ENCODE results near the gene SLC22A4.

Gene SLC22A4

DNA sequence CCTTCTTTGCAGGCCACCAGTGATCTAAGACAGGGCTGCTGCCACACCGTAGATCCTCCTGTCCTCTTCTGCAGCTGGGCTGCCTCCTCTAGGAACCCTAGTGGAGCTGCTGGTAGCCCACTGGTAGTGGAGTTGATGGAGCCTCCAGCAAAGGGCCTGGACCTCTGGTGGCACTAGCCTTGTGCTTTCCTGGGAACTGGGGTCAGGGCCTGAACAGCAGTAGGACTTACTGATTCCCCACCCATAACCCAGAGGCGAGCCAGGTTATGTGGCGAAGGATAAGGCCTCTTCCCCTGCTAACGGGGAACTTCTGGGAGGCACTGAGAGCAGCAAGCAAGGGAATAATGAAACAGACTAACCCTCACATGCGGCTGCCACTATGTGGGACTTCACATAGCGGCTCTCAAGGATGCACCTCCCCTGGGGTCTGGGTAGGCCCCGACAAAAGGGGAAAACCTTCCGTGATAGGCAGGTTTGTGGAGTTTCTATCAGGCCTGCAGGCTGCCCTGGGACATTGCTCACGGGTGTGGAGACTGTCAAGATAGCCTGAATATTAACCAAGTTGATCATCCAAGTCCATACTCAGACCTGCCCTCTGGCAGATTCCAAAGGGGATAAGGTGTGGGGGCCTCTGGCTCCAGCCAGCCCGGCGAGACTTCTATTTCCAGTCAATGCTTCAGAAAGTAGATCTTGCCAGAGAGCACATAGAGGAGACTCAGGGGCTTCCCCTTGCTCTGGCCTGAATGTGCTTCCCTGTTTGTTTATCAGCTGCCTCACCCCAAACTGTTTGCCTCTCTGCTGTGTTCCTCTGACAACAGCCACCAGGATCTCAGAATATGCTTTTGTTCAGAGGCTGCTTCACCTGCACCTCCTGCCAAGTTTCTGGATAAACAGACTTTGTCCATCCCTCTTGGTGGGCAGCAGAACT, 7.4 kb downstream of the SLC22A4 start:
- DNase-seq = no peak

DNA sequence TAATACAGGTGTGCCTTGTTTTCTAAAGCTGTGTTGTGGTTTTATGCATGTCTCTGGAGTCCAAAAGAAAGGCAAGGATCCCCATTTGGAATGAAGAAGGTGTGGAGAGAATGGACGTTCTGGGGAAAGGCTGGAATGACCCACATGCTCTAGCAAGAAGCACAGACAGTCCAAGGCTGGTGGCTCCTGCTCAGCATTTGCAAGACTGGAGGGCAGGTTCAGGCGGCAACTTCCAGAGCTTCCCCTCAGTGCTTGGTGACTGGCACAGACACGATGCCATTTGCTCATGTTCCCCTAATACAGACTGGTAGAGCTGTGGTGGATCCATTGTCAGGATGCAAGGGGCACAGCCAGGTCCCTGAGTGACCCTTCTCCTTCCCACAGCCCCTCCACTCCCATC, 8.2 kb downstream of the SLC22A4 start:
- DNase-seq = no peak

DNA sequence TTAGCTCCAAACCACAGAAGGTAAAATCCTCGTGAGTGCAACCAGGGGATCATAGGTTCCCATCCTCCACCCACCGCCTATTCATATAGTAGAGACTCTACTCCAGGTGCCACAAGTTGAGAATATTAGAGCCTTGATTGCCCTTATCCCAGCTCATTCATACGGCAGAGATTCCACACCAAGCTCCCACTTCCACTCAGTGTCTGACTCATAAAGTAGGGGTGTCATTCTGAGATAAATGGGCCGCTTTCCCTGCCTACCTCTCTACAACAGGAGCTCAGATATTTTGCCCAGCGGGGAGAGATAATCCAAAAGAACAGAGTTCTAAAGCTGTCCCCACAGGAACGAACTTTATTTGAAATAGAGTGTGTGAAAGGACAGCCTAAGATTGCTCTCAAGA, 9.4 kb downstream of the SLC22A4 start:
- DNase-seq = no peak

DNA sequence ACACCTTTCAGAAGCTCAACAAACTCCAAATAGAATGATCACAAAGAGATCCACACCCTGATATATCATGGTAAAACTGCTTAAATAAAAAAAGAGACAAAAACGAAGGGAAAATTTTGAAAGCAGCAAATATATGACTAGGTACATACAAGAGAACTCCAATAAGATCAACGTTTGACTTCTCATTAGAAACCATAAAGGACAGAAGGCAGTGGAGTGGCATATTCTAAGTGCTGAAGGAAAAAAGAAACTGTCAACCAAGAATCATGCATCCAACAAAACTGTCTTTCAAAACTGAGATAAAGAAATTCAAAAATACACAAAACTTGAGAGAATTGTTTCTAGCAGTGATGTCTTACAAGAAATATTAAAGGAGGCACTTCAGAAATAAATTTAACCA, 11.2 kb downstream of the SLC22A4 start:
- DNase-seq = no peak

DNA sequence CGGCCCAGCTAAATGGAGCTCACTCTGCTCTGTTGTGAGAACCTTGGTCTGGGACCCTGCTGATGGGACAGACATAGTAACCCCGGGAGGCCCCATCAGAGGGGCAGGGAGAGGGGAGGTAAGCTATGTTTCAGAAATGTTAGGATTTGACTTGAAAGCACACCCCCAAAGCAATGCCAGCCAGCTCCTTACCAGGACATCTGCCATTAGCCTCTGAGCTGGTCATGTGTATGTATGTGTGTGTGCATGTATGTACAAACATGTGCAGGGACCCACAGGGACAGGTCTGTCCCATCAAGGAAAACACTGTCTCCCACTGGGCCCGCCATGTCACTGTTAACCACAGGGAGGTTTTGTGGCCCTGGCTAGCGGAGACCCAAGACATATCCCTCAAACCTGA, 14.5 kb downstream of the SLC22A4 start:
- DNase-seq = no peak

DNA sequence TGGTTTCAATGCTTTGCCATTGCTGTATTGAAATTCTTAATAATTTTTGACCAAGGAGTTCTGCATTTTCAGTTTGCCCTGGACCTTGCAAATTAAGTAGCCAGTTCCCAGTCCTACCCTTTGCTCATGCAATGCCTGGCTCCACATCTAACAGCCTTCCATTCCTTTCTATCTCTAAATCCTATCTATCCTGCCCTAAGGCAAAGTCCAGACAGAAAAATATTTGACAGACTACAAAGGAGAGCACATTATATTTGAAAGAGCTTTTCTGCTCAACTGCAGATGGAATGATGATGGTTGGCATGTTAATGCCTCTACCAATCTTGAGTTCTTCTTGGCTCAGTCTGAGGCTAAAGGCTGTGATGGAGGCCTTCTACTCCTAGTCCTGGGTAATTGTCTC, 15.5 kb downstream of the SLC22A4 start:
- DNase-seq = no peak

DNA sequence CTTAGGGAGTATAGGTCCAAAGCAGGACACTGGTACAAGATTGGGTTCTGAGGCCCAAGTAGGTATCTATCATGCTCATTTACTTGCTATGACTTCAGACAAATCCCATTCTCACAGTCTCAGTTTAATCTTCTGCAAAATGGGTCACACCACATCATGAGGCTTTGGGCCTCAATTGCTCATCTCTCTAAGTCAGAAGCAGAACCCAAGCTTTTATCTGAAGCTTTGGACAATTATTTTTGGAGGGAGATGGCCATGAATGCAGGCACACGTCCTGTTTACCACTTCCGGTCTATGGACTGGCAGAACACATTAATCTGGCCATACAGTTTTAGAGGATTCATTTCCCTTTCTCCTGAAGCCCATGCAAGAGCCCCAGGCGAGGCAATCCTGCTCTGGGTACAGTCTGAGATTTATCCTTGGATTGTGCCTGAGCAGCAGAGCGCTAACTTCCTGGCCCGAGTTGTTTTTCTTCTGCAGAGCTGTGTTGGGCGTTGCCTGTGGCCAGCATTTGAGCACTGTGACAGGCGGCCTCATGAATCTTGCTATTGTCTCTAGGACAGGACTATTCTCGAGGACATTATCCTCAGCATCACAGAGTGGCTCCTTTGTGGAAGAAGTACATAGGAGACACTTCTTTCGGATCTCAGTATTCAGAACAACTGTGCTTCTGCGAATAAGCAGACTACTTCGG, 16.1 kb downstream of the SLC22A4 start:
- no peak for DNase-seq

DNA sequence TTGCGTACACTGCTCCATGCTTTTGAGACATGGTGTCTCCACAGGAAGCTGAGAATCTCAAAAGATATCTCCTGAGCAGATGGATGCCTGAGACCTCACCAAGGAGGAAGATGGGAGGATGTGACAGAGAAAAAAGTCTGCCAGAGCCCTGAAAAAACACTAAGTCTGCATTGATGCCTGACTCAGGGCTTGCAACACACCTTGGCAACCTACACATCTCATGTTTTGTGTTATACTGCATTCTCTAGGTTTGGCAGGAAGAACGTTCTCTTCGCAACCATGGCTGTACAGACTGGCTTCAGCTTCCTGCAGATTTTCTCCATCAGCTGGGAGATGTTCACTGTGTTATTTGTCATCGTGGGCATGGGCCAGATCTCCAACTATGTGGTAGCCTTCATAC, 19.2 kb downstream of the SLC22A4 start:
- no peak for DNase-seq

DNA sequence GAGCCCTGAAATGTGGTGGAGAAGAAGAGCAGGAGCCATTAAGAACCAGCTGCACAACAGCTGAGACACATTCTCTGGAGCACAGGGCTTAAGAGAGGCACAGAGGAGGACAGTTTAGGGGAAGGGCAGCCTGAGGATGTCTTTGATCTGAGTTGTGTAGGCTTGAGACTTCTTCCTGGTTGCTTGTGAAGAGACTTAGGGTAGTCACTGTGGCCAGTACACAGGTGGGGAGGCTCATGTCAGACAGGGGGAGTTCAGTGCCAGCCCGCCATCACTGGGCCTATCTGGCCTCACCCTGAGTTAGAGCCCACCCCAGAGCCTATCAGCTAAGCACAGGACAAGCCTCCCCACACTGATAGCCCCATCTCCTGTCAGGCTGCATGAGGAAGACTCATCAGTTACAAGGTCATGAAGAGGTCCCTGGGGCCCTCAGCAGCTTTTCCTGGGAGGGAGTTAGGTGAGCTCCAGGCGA, 19.8 kb downstream of the SLC22A4 start:
- no peak for DNase-seq

DNA sequence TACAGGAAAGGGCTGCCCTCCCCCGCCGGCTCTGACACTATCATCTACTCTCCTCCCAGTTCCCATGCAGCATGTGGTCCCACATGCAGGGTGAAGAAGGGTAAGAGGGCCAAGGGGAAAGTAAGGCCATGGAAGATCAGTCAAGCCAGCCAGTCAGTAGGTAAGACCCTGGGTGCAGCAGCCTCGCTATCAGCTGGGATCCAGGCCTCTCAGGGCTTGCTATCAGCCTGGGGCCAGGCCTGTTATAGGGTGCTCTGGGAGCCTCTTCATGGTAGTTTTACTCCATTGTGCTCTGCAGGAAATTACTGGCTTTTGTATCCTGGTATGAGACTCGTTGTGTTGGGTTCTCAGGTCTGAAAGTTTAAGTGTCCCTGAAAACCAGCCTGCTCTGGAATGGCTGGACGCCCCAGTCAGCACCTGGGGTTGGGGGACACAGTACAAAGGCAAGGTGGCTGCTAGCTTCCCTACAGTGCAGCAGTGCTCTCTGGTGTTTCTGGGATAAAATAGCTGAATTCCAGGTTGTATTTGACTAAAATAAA, 21.4 kb downstream of the SLC22A4 start:
- no peak for DNase-seq

DNA sequence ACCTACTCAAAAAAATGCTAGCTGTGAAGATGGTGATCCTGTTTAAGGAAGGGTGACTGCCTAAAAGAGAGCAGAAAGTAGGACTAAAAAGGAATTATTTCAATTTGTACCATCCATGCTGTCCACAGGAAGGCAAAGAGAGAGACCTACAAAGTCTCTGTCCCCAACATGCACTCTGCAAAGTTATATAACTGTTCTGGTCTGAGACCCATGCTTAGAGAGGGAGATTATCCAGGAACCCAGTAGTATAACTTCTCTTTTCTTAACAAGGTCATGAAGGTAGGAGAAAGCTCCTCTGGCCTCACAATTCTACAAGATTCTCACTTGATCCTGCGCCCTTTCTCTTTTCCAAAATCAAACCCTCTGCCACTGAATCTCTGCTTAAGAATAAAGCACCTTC, 25.8 kb downstream of the SLC22A4 start:
- no peak for DNase-seq

DNA sequence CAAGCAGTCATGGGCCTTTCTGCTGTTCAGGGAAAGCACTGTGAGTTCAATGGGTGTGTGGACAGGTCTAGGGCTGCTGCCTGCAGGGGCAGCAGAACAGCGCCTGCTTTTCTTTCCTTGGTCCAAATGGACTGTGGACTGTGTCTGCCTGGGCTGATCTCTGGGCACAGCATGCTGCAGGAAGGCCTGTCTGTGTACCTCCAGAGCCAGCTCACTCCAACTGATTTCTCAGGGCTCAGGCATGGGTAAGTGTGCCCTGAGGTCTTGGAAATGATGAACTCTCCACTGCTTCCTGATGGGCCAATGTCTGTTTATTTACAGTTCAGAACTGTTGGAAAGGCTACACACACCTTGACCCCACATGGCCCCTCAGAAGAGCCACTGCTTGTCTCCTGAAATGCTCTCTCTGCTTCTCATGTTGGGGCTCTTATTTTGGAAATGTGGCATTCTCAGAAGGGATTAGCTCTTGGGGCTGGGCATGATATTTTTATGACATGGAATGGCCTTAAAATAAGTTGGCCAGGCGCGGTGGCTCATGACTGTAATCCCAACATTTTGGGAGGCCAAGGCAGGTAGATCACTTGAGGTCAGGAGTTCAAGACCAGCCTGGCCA, 27.0 kb downstream of the SLC22A4 start:
- no peak for DNase-seq

DNA sequence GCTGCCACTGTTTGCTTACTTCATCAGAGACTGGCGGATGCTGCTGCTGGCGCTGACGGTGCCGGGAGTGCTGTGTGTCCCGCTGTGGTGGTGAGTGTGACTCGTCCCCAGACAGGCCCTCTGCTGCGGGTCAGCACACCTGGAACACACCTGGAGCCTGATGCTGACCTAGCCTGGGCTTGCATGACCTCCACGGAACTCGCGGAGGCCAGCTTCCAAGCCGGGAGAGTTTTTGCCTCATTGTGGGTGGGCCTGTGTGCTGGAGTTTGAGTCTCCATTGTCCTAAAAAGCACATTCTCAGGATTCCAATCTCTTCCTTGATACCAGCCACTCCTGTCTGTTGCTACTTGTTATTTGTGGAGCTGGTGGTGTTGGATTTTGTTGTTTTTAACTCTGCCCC, 28.1 kb downstream of the SLC22A4 start:
- no peak for DNase-seq

DNA sequence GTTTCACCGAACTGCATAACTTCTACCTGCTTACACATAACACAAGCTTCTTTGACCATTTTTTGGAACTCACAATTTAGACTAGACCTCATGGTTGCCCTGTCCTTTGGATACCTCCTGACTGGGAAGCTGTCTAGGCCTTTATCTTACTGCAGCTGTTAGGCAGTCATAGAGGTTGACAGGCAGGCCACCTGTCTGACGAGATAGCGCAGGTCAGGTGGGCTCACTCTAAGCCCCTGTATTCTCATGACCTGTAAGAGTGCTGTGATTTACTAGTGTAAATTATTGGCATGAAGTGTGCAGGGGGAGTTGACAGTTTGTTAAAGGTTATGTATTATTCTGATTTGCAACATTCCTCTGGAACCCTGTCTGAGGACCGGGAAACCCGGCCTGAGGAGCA, 29.0 kb downstream of the SLC22A4 start:
- DNase-seq = no peak

DNA sequence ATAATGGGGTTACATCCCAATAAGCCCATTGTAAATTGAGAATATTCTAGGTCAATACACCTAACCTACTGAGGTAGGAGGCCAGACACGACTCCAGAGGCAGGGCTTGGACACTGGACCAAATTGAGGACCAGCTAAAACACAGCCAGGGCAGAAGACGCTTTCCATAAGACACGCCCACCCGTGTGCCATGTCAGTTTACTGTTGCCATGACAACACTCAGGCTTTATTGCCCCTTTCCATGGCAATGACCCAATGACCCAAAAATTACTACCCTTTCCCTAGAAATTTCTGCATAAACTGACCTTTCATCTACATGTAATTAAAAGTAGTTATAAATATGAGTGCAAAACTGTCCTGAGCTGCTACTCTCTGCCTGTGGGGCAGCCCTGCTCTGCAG, 31.5 kb downstream of the SLC22A4 start:
- no peak for DNase-seq

DNA sequence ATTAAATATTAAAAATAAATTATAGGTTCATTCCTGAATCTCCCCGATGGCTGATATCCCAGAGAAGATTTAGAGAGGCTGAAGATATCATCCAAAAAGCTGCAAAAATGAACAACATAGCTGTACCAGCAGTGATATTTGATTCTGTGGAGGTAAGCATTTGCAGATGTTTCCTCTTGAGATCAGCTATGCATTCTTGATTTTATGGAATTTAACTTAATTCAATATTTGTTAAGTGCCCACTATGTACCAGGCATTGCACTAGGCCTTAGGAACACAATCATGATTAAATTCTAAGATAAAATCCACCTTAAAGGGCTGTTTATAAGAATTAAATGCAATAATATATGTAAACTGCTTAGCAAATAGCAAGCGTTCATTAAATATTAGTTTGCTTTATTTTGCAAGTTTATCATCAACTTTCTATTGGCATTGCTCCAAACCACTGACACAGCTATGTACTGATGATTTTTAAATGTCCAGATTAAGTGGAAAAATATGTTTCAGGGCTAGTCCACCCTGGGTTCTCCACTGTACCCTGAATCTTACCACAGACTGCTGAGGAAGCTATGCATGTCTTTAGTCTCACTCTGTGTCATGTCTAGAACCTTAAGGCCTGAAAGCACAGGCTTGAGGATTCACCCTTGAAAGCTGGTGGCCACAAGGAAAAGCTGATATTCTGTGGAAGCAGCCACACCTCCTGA, 33.2 kb downstream of the SLC22A4 start:
- DNase-seq = no peak

DNA sequence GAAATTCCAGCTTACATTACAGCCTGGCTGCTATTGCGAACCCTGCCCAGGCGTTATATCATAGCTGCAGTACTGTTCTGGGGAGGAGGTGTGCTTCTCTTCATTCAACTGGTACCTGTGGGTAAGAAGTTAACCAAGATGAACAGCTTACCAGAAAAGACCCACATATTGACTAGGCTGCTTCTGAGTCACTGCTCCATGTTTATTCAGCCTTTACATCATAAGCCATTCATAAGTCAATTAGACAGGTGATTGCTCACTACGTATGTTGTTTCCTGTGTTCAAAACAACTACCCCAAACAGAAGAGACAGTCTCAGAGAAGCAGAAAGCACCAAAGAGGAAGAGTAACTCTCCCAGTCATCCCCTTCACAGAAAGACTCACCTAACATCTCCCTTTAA, 40.6 kb downstream of the SLC22A4 start:
- no peak for DNase-seq

DNA sequence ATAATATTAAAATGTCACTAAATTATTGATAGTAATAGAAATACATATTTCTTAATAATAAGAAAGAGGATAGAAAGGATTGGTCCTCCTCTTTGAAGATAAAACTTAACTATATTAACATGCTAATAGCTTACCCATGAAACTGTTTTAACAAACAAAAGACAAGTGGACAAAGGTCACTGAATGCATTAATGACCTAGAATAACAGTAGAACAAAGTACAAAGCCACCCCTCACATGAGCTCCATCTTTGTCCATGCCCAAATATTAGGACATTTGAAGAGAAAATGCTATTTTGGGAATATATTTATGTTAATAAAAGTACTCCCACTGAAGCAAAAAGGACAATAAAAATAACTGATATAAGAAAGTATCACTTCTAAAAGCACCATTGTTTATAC, 41.2 kb downstream of the SLC22A4 start:
- no peak for DNase-seq

DNA sequence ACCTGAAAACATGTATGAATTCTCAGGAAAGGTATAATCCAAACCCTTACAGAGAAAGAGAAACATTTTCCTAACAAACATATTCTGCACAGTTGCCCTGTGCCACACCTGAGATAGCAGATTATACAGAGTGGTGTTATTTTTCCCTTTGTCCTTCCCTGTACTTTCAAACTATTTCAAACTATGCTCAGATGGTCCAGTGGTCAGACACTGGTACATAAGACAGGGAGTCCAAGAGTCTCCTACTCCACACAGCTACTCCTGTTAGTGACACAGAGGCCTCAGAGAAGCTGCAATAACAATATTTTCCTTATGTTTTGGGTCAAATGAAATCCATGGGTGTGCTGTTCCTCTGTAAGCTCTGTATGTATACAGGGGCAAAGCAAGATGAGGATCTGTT, 45.3 kb downstream of the SLC22A4 start:
- DNase-seq = no peak

DNA sequence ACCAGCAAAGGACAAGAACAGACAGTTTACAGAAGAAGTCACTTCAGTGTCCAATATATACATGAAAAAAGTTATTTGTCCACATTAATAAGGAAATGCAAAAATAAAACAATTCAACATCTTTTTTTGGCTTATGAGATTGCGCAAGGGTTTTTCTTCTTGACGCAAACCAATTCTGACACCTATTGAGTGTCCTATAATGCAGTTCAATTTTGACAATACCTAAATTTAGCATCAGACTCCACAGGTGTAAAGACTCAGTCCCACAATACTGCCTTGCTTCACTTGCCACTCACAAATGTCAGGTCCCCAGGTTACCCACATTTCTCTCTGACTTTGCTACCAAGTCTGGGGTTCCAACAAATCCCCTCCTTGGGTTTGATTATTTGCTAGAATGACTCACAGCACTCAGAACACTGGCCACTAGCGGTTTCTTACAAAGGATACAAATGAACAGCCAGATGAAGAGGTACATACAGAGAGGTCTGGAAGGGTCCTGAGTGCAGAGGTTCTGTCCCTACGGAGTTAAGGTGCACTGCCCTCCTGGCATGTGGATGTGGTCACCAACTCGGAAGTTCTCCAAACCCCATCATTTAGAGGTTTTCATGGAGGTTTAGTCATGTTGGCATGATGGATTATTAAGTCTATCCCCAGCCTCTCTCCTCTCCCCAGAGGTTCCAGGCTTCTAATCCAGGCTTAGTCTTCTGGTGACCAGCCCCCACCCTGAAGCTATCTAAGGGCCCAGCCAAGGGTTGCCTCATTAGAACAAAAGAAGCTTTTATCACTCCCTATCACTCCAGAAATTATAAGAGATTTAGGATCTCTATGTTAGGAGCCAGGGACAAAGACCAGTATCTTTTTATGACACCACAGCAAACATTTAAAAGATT, 48.3 kb downstream of the SLC22A4 start:
- DNase-seq = no peak

DNA sequence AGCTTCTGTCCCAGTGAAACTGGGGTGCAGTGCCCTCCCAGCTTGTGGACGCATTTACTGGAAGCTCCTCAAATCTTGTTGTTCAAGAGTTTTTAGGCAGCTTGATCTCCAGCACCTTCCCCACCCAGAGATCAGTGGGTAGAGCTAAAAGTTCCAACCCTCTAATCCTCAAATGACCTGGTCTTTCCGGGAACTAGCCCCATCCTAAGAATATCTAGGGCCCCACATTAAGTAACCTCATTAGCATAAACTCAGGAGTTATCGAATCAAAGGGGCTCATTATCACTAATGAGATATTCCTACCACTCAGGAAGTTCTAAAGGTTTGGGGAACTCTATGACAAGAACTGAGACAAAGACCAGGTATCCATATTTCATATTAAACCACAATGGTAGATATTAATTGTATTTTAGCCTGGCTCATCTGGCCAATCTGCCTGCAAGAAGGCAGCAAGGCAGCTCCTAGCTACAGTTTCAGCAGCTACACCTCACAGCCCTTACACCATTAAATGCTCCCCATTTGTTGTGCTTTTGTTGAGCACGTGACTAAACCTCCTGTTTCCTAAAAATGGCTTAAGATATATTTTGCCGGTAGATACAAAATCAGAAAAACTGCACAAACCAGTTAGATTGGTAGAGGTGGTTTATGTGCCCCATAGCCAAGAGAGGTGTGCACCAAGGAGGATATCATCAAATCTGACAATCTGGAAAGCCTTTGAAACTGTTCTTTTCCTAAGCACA, 50.8 kb downstream of the SLC22A4 start:
- DNase-seq = no peak
